Measurements from ENCODE around the gene MUC13.

MUC13 gene

GRCh38 chr3:124896824-124897526 lies 37.6 kb downstream of the MUC13 start:
- DNase-seq (ENCODE audit: low spot score): no peak

- no peak for DNase-seq (ENCODE audit: low spot score)
Measured at GRCh38 chr3:124895756-124896155, 38.8 kb downstream of the MUC13 start.

GRCh38 chr3:124893526-124893925 lies 41.0 kb downstream of the MUC13 start:
- DNase-seq (ENCODE audit: low spot score): no peak

- DNase-seq (ENCODE audit: low spot score): no peak
Measured at GRCh38 chr3:124890573-124891190, 43.9 kb downstream of the MUC13 start.

- DNase-seq (ENCODE audit: low spot score): no peak
Measured at GRCh38 chr3:124888482-124889441, 45.8 kb downstream of the MUC13 start.

GRCh38 chr3:124887932-124888298 lies 46.6 kb downstream of the MUC13 start:
- no peak for DNase-seq (ENCODE audit: low spot score)

- peak; percentile 69 for DNase-seq (ENCODE audit: low spot score)
Measured at GRCh38 chr3:124887177-124887931, 47.2 kb downstream of the MUC13 start, which contains the start of gene ITGB5. Gene ITGB5 (minus strand): TSS chr3:124887365. CDS start chr3:124887000, 365 bp downstream.

GRCh38 chr3:124886168-124887056 lies 48.1 kb downstream of the MUC13 start:
- DNase-seq (ENCODE audit: low spot score): peak; percentile 45

- DNase-seq (ENCODE audit: low spot score): peak; percentile 41
Measured at GRCh38 chr3:124885466-124886167, 48.9 kb downstream of the MUC13 start.

GRCh38 chr3:124884474-124885101 lies 50.0 kb downstream of the MUC13 start:
- DNase-seq (ENCODE audit: low spot score): no peak

GRCh38 chr3:124883766-124884473 lies 50.6 kb downstream of the MUC13 start:
- DNase-seq (ENCODE audit: low spot score): no peak

GRCh38 chr3:124882816-124883747 lies 51.5 kb downstream of the MUC13 start:
- DNase-seq (ENCODE audit: low spot score): no peak

GRCh38 chr3:124881976-124882697 lies 52.4 kb downstream of the MUC13 start:
- no peak for DNase-seq (ENCODE audit: low spot score)

- DNase-seq (ENCODE audit: low spot score): no peak
Measured at GRCh38 chr3:124879337-124879680, 55.2 kb downstream of the MUC13 start.

GRCh38 chr3:124878561-124879336 lies 55.8 kb downstream of the MUC13 start:
- DNase-seq (ENCODE audit: low spot score): peak; percentile 59

GRCh38 chr3:124877674-124878073 lies 56.9 kb downstream of the MUC13 start:
- DNase-seq (ENCODE audit: low spot score): no peak
